HTERT RPE-1 (cell line): Measurements from ENCODE around the gene KDM4B.
"Not testable (repeated sequence)": the region's sequence is repeated elsewhere in the genome, so short reads cannot be mapped to it uniquely, and the experiment has no call there.

Experiments used
- in situ Hi-C: fragments of 300-500 bp; cut with MboI; formaldehyde crosslinking; loops from 4 replicates; pipeline ENCODE4 v1.14.3; 2020; ENCODE audit warnings: low sequenced_read_pairs

Gene KDM4B

DNA sequence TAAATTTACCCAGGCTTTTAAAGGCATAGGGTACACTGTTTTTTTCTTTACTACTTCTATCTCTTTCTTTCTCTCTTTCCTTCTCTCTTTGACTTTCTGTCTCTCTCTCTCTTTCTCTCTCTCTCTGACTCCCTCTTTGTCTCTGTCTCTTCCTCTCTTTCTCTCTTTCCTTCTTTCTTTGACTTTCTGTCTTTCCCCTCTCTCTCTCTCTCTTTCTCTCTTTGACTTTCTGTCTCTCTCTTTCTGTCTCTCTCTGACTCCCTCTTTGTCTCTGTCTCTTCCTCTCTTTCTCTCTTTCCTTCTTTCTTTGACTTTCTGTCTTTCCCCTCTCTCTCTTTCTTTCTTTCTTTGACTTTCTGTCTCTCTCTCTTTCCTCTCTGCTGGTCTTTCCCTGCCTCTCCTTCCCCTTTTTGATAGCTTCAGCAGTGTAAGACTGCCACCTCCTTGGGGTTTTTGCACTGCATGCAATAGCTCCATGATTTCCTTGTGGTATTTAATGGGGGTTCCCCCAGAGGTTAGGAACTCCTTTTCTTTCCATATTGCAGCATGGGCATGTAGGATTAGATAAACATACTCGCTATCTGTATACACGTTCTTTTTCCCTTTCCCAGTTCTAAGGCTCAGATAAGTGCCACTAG, 191.4 kb downstream of the KDM4B start:
- in situ Hi-C loops: not testable (repeated sequence)

DNA sequence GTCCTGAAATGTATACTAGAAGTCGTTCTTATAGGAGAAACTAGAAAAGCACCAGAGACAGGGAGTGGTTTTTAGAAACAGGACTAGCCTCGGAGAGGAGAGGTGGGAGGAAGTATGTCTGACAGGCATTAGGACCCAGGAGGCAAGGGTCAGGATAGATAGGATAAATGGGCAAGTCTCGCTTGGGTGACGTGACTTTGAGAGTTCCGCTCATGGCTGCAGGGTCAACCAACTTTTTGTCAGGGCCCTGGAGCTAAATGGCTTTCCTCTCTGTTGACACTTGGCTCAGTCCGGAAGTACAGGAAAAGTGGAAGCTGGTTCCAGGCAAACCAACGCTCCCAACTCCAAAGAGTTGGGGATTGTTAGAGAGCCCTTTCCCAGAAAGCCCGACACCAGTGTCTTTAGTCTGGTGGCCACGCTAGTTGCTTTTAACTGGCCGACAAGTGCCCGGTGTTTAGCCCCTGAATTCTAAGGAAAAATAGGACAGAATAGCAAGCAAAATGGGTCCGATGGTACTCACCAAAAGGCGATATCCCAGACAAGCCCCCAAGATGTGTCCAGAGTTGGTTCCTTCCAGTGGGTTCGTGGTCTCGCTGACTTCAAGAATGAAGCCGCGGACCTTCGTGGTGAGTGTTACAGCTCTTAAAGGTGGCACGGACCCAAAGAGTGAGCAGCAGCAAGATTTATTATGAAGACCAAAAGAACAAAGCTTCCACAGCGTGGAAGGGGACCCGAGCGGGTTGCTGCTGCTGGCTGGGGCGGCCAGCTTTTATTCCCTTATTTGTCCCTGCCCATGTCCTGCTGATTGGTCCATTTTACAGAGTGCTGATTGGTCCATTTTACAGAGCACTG, 196.2 kb downstream of the KDM4B start:
- in situ Hi-C loops: not testable (repeated sequence)

GRCh38 chr19:5165697-5166019, 196.7 kb downstream of the KDM4B start:
- in situ Hi-C loops: no loop called here

DNA sequence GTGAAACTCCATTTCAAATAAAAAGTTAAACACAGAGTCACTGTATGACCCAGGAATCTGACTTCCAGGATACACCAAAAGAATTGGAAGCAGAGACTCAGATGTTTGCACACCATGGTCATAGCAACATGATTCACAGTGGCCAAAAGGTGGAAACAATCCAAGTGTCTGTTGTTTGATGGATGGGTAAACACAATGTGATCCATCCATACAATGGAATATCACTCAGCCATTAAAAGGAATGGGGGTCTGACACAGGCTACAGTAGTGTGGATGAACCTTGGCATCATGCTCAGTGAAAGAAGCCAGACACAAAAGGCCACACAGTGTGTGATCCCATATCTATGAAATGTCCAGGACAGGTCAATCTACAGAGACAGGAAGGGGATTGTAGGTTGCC, 197.3 kb downstream of the KDM4B start:
- in situ Hi-C loops: no loop called here

- in situ Hi-C loops: no loop called here
Measured at GRCh38 chr19:5170329-5170745, 201.4 kb downstream of the KDM4B start.

GRCh38 chr19:5171711-5172110, 202.8 kb downstream of the KDM4B start:
- in situ Hi-C loops: no loop called here

GRCh38 chr19:5172859-5173630, 204.1 kb downstream of the KDM4B start:
- in situ Hi-C loops: no loop called here

GRCh38 chr19:5173993-5174392, 205.1 kb downstream of the KDM4B start:
- in situ Hi-C loops: no loop called here

DNA sequence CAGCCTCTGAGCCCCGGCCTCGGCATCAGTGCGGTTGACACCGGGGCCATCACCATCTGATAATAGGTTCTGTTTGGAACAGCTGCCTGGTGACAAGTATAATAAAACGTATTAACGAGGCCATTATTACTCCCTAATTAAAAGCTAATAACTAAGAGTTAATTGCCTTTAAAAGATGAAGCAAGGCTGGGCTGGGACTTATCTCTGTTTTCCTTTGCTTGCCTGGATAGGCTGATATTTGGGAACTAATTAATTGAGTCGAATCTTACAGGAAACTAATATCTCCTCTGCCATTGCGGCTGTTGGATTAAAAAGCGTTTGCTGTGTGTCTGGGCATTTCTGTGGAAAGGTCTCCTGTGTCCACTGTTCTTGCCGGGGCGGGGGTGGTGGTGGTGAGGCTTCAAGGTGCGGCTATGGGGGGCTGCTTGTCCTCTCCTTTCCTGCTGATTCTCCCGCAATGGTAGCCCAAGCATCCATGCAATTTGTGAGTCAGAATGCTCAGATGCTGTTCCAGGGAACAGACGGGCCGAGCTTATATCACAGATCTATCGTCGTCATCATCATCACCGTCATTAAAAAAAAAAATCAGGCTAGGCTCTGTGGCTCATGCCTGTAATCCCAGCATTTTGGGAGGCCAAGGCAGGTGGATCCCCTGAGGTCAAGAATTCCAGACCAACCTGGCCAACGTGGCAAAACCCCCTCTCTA, 209.0 kb downstream of the KDM4B start:
- in situ Hi-C loops: no loop called here

DNA sequence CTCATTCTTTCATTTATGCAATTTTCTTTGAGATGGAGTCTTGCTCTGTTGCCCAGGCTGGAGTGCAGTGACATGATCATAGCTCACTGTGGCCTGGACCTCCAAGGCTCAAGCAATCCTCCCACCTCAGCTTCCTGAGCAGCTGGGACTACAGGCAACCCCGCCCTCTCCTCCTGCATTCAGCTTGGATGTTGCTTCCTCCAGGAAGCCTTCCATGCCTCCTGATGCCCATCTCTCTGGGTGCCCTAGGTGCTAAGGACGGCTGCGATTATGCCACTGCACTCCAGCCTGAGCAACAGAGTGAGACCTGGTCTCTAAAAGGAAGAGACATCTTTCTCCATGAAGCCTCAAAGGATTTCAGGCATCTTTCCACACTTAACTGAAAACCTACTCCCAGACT, 209.9 kb downstream of the KDM4B start:
- in situ Hi-C loops: no loop called here

GRCh38 chr19:5179256-5179655, 210.3 kb downstream of the KDM4B start:
- in situ Hi-C loops: no loop called here

GRCh38 chr19:5181329-5181728, 212.4 kb downstream of the KDM4B start:
- in situ Hi-C loops: no loop called here

- in situ Hi-C loops: no loop called here
Measured at GRCh38 chr19:5182751-5183150, 213.8 kb downstream of the KDM4B start.

DNA sequence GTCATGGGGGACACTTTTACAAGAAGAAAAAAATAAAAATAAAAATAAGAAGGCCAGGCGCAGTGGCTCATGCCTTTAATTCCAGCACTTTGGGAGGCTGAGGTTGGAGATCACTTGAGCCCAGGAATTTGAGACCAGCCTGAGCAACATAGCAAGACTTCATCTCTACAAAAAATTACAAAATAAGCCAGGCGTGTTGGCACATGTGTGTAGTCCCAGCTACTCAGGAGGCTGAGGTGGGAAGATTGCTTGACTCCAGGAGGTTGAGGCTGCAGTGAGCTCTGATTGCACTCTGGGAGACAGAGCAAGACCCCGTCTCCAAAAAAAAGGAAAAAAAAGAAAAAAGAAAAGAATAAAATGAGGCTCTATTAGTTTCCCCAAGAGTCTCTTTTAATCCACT, 214.7 kb downstream of the KDM4B start:
- in situ Hi-C loops: no loop called here

GRCh38 chr19:5184930-5185329, 216.0 kb downstream of the KDM4B start:
- in situ Hi-C loops: no loop called here

- in situ Hi-C loops: no loop called here
Measured at GRCh38 chr19:5186293-5187050, 217.6 kb downstream of the KDM4B start.

- in situ Hi-C loops: no loop called here
Measured at GRCh38 chr19:5188548-5189317, 219.8 kb downstream of the KDM4B start.

DNA sequence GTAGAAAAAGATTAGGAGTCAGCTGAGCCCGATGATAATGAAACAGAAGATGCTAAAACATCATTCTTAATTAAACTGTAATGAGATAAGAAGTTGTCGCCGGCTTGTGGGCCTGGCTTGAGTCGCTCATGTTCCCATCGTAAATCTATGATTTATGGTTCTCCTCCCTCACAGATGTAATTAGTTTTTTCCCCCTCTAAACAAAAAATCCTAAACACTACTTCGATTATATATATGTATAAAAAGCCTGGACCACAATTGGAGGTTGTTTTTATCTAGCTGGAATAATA, 220.3 kb downstream of the KDM4B start:
- in situ Hi-C loops: no loop called here

DNA sequence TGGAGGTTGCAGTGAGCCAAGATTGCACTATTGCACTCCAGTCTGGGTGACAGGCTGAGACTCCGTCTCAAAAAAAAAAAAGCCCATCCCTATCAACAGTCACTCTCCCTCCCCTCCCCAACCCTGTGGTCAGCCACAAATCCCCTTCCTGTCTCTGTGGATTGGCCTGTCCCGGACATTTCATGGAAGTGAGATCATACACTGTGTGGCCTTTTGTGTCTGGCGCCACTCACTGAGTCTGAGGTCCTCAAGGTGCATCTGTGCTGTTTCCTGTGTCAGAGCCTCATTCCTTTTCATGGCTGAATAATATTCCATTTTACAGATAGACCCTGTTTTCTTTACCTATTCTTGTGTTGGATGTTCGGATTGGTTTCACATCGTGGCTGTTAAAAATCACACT, 222.2 kb downstream of the KDM4B start:
- in situ Hi-C loops: no loop called here

- in situ Hi-C loops: no loop called here
Measured at GRCh38 chr19:5192568-5192967, 223.7 kb downstream of the KDM4B start.
